CD14-positive monocyte (primary cell): ENCODE data around the gene ARID1B. TPM values are rescaled to one million over a fixed set of nuclear protein-coding genes. Genes with fewer than 3 reads are reported as not detected.

Experiments
- DNase-seq, 3 donors: peaks; one replicate each; pipeline ENCODE4 v3.0.0-alpha.2; 2011 to 2022
- H2AFZ ChIP-seq: 2 replicates; pipeline ENCODE4 v1.6.0; 2012; ENCODE audit warnings: mild to moderate bottlenecking, low read depth, low read length, inconsistent platforms; ENCODE audit not compliant: insufficient read depth, poor library complexity, severe bottlenecking
- H3K27ac ChIP-seq, 2 donors: 1 replicate in 1 of 2; 2 replicates in 1 of 2; pipeline ENCODE4 v1.5.1; 2012 to 2013; ENCODE audit warnings: low read length in 2 of 2, control low read depth in 1 of 2, inconsistent platforms in 1 of 2, low read depth in 1 of 2, mild to moderate bottlenecking in 1 of 2
- H3K27me3 ChIP-seq, 2 donors: one replicate each; pipeline versions ENCODE4 v1.6.0 to v1.6.1; 2011 to 2013; ENCODE audit warnings: low read length in 2 of 2; ENCODE audit not compliant: control insufficient read depth in 2 of 2, insufficient read depth in 2 of 2
- H3K36me3 ChIP-seq, 2 donors: replicated peaks in 1 of 2; 1 replicate in 1 of 2; 2 replicates in 1 of 2; pipeline versions ENCODE4 v1.5.1 to v1.6.1; 2012 to 2013; ENCODE audit warnings: low read length in 2 of 2, control low read depth in 1 of 2, inconsistent platforms in 1 of 2, mild to moderate bottlenecking in 1 of 2; ENCODE audit not compliant: insufficient read depth in 2 of 2, control insufficient read depth in 1 of 2
- H3K4me1 ChIP-seq, 2 donors: 1 replicate in 1 of 2; 2 replicates in 1 of 2; pipeline versions ENCODE4 v1.5.1 to v1.6.1; 2012 to 2013; ENCODE audit warnings: low read length in 2 of 2, control low read depth in 1 of 2, inconsistent platforms in 1 of 2, mild to moderate bottlenecking in 1 of 2, moderate library complexity in 1 of 2; ENCODE audit not compliant: insufficient read depth in 2 of 2, control insufficient read depth in 1 of 2
- H3K4me2 ChIP-seq: replicated peaks from 2 replicates; pipeline ENCODE3; 2012; ENCODE audit warnings: low read length, moderate library complexity, mild to moderate bottlenecking; ENCODE audit not compliant: poor library complexity, severe bottlenecking; ENCODE audit errors: extremely low read depth
- H3K4me3 ChIP-seq, 3 experiments: fragments of 200-600 bp in 1 of 3; sonication (generic) in 1 of 3; replicated peaks in 1 of 3; 1 replicate in 2 of 3; 2 replicates in 1 of 3; pipeline ENCODE4 v1.5.1; 2011 to 2013; ENCODE audit warnings: low read length in 3 of 3, mild to moderate bottlenecking in 3 of 3, control low read depth in 2 of 3, low read depth in 2 of 3, inconsistent platforms in 1 of 3, moderate library complexity in 1 of 3
- H3K79me2 ChIP-seq: 2 replicates; pipeline ENCODE4 v1.6.0; 2012; ENCODE audit warnings: mild to moderate bottlenecking, control low read depth, inconsistent platforms, low read length, moderate library complexity; ENCODE audit not compliant: insufficient read depth
- H3K9ac ChIP-seq: 2 replicates; pipeline ENCODE4 v1.6.0; 2017; ENCODE audit warnings: low read length, mild to moderate bottlenecking; ENCODE audit not compliant: insufficient read depth, poor library complexity, severe bottlenecking
- H3K9me3 ChIP-seq, 2 donors: replicated peaks in 1 of 2; 1 replicate in 1 of 2; 2 replicates in 1 of 2; pipeline versions ENCODE4 v1.5.1 to v1.6.1; 2012 to 2013; ENCODE audit warnings: low read length in 2 of 2, control low read depth in 1 of 2; ENCODE audit not compliant: control insufficient read depth in 1 of 2, insufficient read depth in 1 of 2
- H4K20me1 ChIP-seq: 2 replicates; pipeline ENCODE4 v1.6.0; 2012; ENCODE audit warnings: mild to moderate bottlenecking, low read length, control low read depth, moderate library complexity; ENCODE audit not compliant: insufficient read depth
- H3K27ac Mint-ChIP-seq, 7 donors: one replicate each; pipeline ENCODE4 v1.8.0; 2020; ENCODE audit warnings: mild to moderate bottlenecking in 7 of 7, mixed read lengths in 7 of 7, moderate library complexity in 6 of 7, inconsistent platforms in 2 of 7
- H3K27me3 Mint-ChIP-seq, 3 donors: one replicate each; pipeline ENCODE4 v1.8.0; 2021 to 2022; ENCODE audit warnings: low read depth in 3 of 3, mild to moderate bottlenecking in 3 of 3, mixed read lengths in 3 of 3, moderate library complexity in 3 of 3, inconsistent platforms in 1 of 3
- H3K36me3 Mint-ChIP-seq, 2 donors: one replicate each; pipeline ENCODE4 v1.8.0; 2020; ENCODE audit warnings: mixed read lengths in 2 of 2, inconsistent platforms in 1 of 2, mild to moderate bottlenecking in 1 of 2
- H3K4me1 Mint-ChIP-seq: one replicate; pipeline ENCODE4 v1.8.0; 2020; ENCODE audit warnings: mild to moderate bottlenecking, mixed read lengths
- H3K4me3 Mint-ChIP-seq, 2 donors: one replicate each; pipeline ENCODE4 v1.8.0; 2020; ENCODE audit warnings: mild to moderate bottlenecking in 2 of 2, mixed read lengths in 2 of 2, moderate library complexity in 1 of 2
- H3K9me3 Mint-ChIP-seq, 7 donors: one replicate each; pipeline ENCODE4 v1.8.0; 2020 to 2022; ENCODE audit warnings: mixed read lengths in 7 of 7, mild to moderate bottlenecking in 6 of 7, moderate library complexity in 6 of 7, inconsistent platforms in 2 of 7
- CTCF ChIP-seq: fragments of 200-600 bp; IDR thresholded peaks from one replicate; pipeline ENCODE4 v1.8.0; 2022; ENCODE audit warnings: antibody characterized with exemption, mild to moderate bottlenecking
- WGBS: methylation state at CpG from one replicate; pipeline ENCODE4 v1.1.5; 2013; ENCODE audit warnings: missing lambda C conversion rate; ENCODE audit not compliant: insufficient coverage; 5-methylcytosine and 5-hydroxymethylcytosine counted together
- intact Hi-C, 2 donors: fragments of 100-400 bp; cut with micrococcal nuclease; formaldehyde crosslinking; loops; one replicate each; pipeline versions ENCODE4 v1.15.0 to v1.15.1; 2023
- polyA plus RNA-seq, 3 donors: library from polyadenylated mRNA; depleted of rRNA in 1 of 3; unstranded in 2 of 3; stranded (reverse) in 1 of 3; fragments of 300-500 nt in 2 of 3; fragments of >200 nt in 1 of 3; fragmentation: Illumina TruSeq in 2 of 3; gene quantifications; 1 replicate in 2 of 3; 2 replicates in 1 of 3; pipeline ENCODE4 v1.2.3, GENCODE V29; 2012 to 2021

Gene ARID1B
- polyA plus RNA-seq, 3 donors = 3.2 to 22.1 (median 3.8) TPM

- Mint-ChIP-seq H3K27ac (peak overlapping the region in 1 of 7 donors; percentile 25), H3K4me3 (no peak overlapping the region), H3K9me3 (no peaks in the 10 kb centered on the region), H3K36me3 (peaks cover 5 to 6% of the 10 kb centered on the region in 2 donors), H3K4me1 (peaks cover 2% of the 10 kb centered on the region), H3K27me3 (no peaks in the 10 kb centered on the region)
- no peaks in the 10 kb centered on the region for H3K36me3 ChIP-seq
- H2AFZ ChIP-seq = no peak overlapping the region
- H3K4me1 ChIP-seq = no peaks in the 10 kb centered on the region
- peaks cover 16% of the 10 kb centered on the region for H3K79me2 ChIP-seq
- H3K27me3 ChIP-seq = no peaks in the 10 kb centered on the region
- H3K9ac ChIP-seq = no peak overlapping the region
- peaks cover 22% of the 10 kb centered on the region for H4K20me1 ChIP-seq
- no peak for TF ChIP-seq CTCF
- no peaks in the 10 kb centered on the region for H3K9me3 ChIP-seq
- no peak overlapping the region for H3K4me3 ChIP-seq
- intact Hi-C loops = no loop called here
- 96% methylated on average over 4 of the region's 7 CpGs for WGBS
- no peak overlapping the region for H3K27ac ChIP-seq
- no peak for DNase-seq
- H3K4me2 ChIP-seq = no peak overlapping the region
These were observed 263.0 kb downstream of the ARID1B start for GRCh38 chr6:157040191-157040590.

GRCh38 chr6:157045831-157046454 is 268.8 kb downstream of the ARID1B start:
- H3K27ac ChIP-seq = no peak overlapping the region
- WGBS = no CpG with 5 or more reads among the region's 2 CpGs

More at GRCh38 chr6:157045831-157046454, 268.8 kb downstream of the ARID1B start:
- Histone ChIP-seq H3K36me3 (no peaks in the 10 kb centered on the region), H3K27me3 (no peaks in the 10 kb centered on the region), H3K4me2 (no peak overlapping the region), H2AFZ (no peak overlapping the region), H3K9me3 (no peaks in the 10 kb centered on the region), H3K79me2 (no peaks in the 10 kb centered on the region), H4K20me1 (peaks cover 9% of the 10 kb centered on the region), H3K4me3 (no peak overlapping the region), H3K4me1 (peaks cover 5 to 7% of the 10 kb centered on the region in 2 donors), H3K9ac (no peak overlapping the region)
- H3K4me1 Mint-ChIP-seq = peaks cover 13% of the 10 kb centered on the region
- TF ChIP-seq CTCF = peak; percentile 44
- H3K9me3 Mint-ChIP-seq = no peaks in the 10 kb centered on the region
- H3K27me3 Mint-ChIP-seq = no peaks in the 10 kb centered on the region
- no peak overlapping the region for H3K27ac Mint-ChIP-seq
- DNase-seq = no peak
- intact Hi-C loops = no loop called here
- H3K36me3 Mint-ChIP-seq = peaks cover 3 to 6% of the 10 kb centered on the region in 2 donors
- H3K4me3 Mint-ChIP-seq = no peak overlapping the region
